Measurements from ENCODE around the gene NUDT14. TPM values are rescaled to one million over a fixed set of nuclear protein-coding genes. Genes with fewer than 3 reads are reported as not detected.

The NUDT14 gene
- total RNA-seq, 3 donors from 2014 or later, result 26.9 to 46.7 (median 37.9) TPM

GRCh38 chr14:105159344-105159743, 21.8 kb downstream of the NUDT14 start:
- H3K4me1 ChIP-seq (ENCODE audit: low read depth), result no peaks in the 10 kb centered on the region
- TF ChIP-seq CTCF (IDR thresholded peaks at IDR 0.05), result no peak
- DNase-seq, result no peak
- no peaks in the 10 kb centered on the region for H3K9me3 ChIP-seq
- intact Hi-C loops (cut with DNase I, micrococcal nuclease), result no loop called here
- no peak overlapping the region for H3K4me3 ChIP-seq
- no peak for ATAC-seq
- H3K36me3 ChIP-seq (ENCODE audit: low read depth), result no peaks in the 10 kb centered on the region

- intact Hi-C loops (cut with DNase I, micrococcal nuclease), result no loop called here
- no peak for DNase-seq
- Histone ChIP-seq H3K4me3 (no peak overlapping the region), H3K9me3 (no peaks in the 10 kb centered on the region), H3K36me3 (ENCODE audit: low read depth) (no peaks in the 10 kb centered on the region), H3K4me1 (ENCODE audit: low read depth) (no peaks in the 10 kb centered on the region)
- ATAC-seq, result no peak
- TF ChIP-seq CTCF (IDR thresholded peaks at IDR 0.05), result no peak
These were observed 22.3 kb downstream of the NUDT14 start for GRCh38 chr14:105158794-105159193.

GRCh38 chr14:105157872-105158271, 23.2 kb downstream of the NUDT14 start:
- H3K9me3 ChIP-seq, result no peaks in the 10 kb centered on the region
- intact Hi-C loops (cut with DNase I, micrococcal nuclease), result no loop called here
- H3K4me3 ChIP-seq, result no peak overlapping the region
- TF ChIP-seq CTCF (IDR thresholded peaks at IDR 0.05), result no peak
- DNase-seq, result no peak
- H3K4me1 ChIP-seq (ENCODE audit: low read depth), result no peaks in the 10 kb centered on the region
- no peak for ATAC-seq
- H3K36me3 ChIP-seq (ENCODE audit: low read depth), result no peaks in the 10 kb centered on the region

- no peak for ATAC-seq
- no peaks in the 10 kb centered on the region for H3K36me3 ChIP-seq (ENCODE audit: low read depth)
- intact Hi-C loops (cut with DNase I, micrococcal nuclease), result no loop called here
These were observed 24.4 kb downstream of the NUDT14 start for GRCh38 chr14:105156414-105157375.

GRCh38 chr14:105155681-105156413, 25.3 kb downstream of the NUDT14 start:
- DNase-seq, result peak in 1 of 3 donors; percentile 40
- no peaks in the 10 kb centered on the region for H3K9me3 ChIP-seq
- no peak for ATAC-seq
- H3K4me1 ChIP-seq (ENCODE audit: low read depth), result no peaks in the 10 kb centered on the region
- no peak overlapping the region for H3K4me3 ChIP-seq
- TF ChIP-seq CTCF (IDR thresholded peaks at IDR 0.05), result no peak
- no peaks in the 10 kb centered on the region for H3K36me3 ChIP-seq (ENCODE audit: low read depth)
- intact Hi-C loops (cut with DNase I, micrococcal nuclease), result no loop called here

More at GRCh38 chr14:105156414-105157375, 24.4 kb downstream of the NUDT14 start:
- Histone ChIP-seq H3K4me3 (no peak overlapping the region), H3K4me1 (ENCODE audit: low read depth) (no peaks in the 10 kb centered on the region), H3K9me3 (no peaks in the 10 kb centered on the region)
- no peak for TF ChIP-seq CTCF (IDR thresholded peaks at IDR 0.05)
- no peak for DNase-seq
